Measurements from ENCODE around the gene RALGAPA2. TPM values are rescaled to one million over a fixed set of nuclear protein-coding genes. Genes with fewer than 3 reads are reported as not detected.

Gene RALGAPA2
- total and polyA plus RNA-seq, 2 donors (not counting 3 experiments of a cell fraction or from before 2014, with no cell fraction given) = 10.0 to 46.8 TPM

GRCh38 chr20:20578838-20579237 lies 133.6 kb downstream of the RALGAPA2 start:
- intact Hi-C loops (cut with micrococcal nuclease) = no loop called here
- TF ChIP-seq MYC (IDR thresholded peaks at IDR 0.05; ENCODE audit: low read depth, low read length) (no peak), JUN (IDR thresholded peaks at IDR 0.05; ENCODE audit: borderline replicate concordance, insufficient read depth, insufficient read length, low read depth) (no peak), CTCF (IDR thresholded peaks at IDR 0.05; ENCODE audit: extremely low read depth in 1 of 2, insufficient read depth in 1 of 2, low read depth in 1 of 2, low read length in 2 of 2) (no peak), FOS (IDR thresholded peaks at IDR 0.05; ENCODE audit: borderline replicate concordance, insufficient read depth, low read length) (no peak), GATA2 (IDR thresholded peaks at IDR 0.05; ENCODE audit: insufficient read depth, insufficient read length, low read depth, low read length) (no peak)
- Histone ChIP-seq H3K27ac (ENCODE audit: insufficient read depth, low read depth, low read length) (no peak overlapping the region), H3K9ac (replicated peaks; ENCODE audit: extremely low read depth, insufficient read depth, low read length) (no peak overlapping the region), H3K27me3 (ENCODE audit: control insufficient read depth in 2 of 2, insufficient read depth in 2 of 2, low read length in 2 of 2) (no peaks in the 10 kb centered on the region), H3K79me2 (ENCODE audit: control insufficient read depth, insufficient read depth, low read length) (no peaks in the 10 kb centered on the region), H3K9me1 (replicated peaks; ENCODE audit: control insufficient read depth, extremely low read depth, insufficient read depth, low read length) (no peaks in the 10 kb centered on the region), H4K20me1 (replicated peaks; ENCODE audit: control insufficient read depth, extremely low read depth, insufficient read depth, low read length) (no peaks in the 10 kb centered on the region), H3K4me1 (ENCODE audit: control insufficient read depth, extremely low read depth, insufficient read depth, low read length) (no peaks in the 10 kb centered on the region), H3K9me3 (replicated peaks; ENCODE audit: control insufficient read depth, insufficient read depth, low read length) (no peaks in the 10 kb centered on the region), H3K36me3 (ENCODE audit: control insufficient read depth in 2 of 2, extremely low read depth in 1 of 2, insufficient read depth in 2 of 2, low read length in 2 of 2) (peaks cover 4 to 14% of the 10 kb centered on the region in 2 experiments), H2AFZ (ENCODE audit: low read depth, low read length) (no peak overlapping the region), H3K4me3 (replicated peaks in 1 of 3; ENCODE audit: insufficient read depth in 1 of 3, low read depth in 1 of 3, low read length in 3 of 3) (no peak overlapping the region), H3K4me2 (ENCODE audit: insufficient read depth, low read length) (no peak overlapping the region)
- FAIRE-seq (no peak), DNase-seq (ENCODE audit: low read depth, low spot score) (no peak)
- POLR2A ChIA-PET = no interaction called here
- CTCF ChIA-PET = interaction anchor here (1.1 to 3.5 kb wide), 5 partner anchors 10 to 495 kb away, joined by 3 to 28 read pairs (median 3); no protein-coding TSS in a partner anchor
- no TSS peak for BruUV-seq (replicated peaks)
- dilution Hi-C loops (cut with MboI; ENCODE audit: extremely low pct_ligation_motif_present, low sequenced_read_pairs) = no loop called here

- H3K27ac ChIP-seq (ENCODE audit: insufficient read depth, low read depth, low read length) = no peak overlapping the region
- no peak overlapping the region for H3K9ac ChIP-seq (replicated peaks; ENCODE audit: extremely low read depth, insufficient read depth, low read length)
- POLR2A ChIA-PET = no interaction called here
- no peaks in the 10 kb centered on the region for H3K4me1 ChIP-seq (ENCODE audit: control insufficient read depth, extremely low read depth, insufficient read depth, low read length)
- DNase-seq (ENCODE audit: low read depth, low spot score) (no peak), FAIRE-seq (no peak)
- TF ChIP-seq GATA2 (IDR thresholded peaks at IDR 0.05; ENCODE audit: insufficient read depth, insufficient read length, low read depth, low read length) (no peak), MAX (IDR thresholded peaks at IDR 0.05; ENCODE audit: insufficient read depth, insufficient read length) (no peak), POLR2A (IDR thresholded peaks at IDR 0.05; ENCODE audit: low read depth, low read length) (no peak), CTCF (IDR thresholded peaks at IDR 0.05; ENCODE audit: extremely low read depth in 1 of 2, insufficient read depth in 1 of 2, low read depth in 1 of 2, low read length in 2 of 2) (no peak), FOS (IDR thresholded peaks at IDR 0.05; ENCODE audit: borderline replicate concordance, insufficient read depth, low read length) (no peak)
- peaks cover 2 to 6% of the 10 kb centered on the region in 2 experiments for H3K36me3 ChIP-seq (ENCODE audit: control insufficient read depth in 2 of 2, extremely low read depth in 1 of 2, insufficient read depth in 2 of 2, low read length in 2 of 2)
- H3K9me1 ChIP-seq (replicated peaks; ENCODE audit: control insufficient read depth, extremely low read depth, insufficient read depth, low read length) = no peaks in the 10 kb centered on the region
- no TSS peak for BruUV-seq (replicated peaks)
- CTCF ChIA-PET = interaction anchor here (1.1 kb wide), 1 partner anchor 10 kb away, joined by 3 read pairs; no protein-coding TSS in a partner anchor
- no peak overlapping the region for H2AFZ ChIP-seq (ENCODE audit: low read depth, low read length)
- H3K4me3 ChIP-seq (replicated peaks in 1 of 3; ENCODE audit: insufficient read depth in 1 of 3, low read depth in 1 of 3, low read length in 3 of 3) = no peak overlapping the region
- H3K27me3 ChIP-seq (ENCODE audit: control insufficient read depth in 2 of 2, insufficient read depth in 2 of 2, low read length in 2 of 2) = no peaks in the 10 kb centered on the region
- H3K9me3 ChIP-seq (replicated peaks; ENCODE audit: control insufficient read depth, insufficient read depth, low read length) = no peaks in the 10 kb centered on the region
- dilution Hi-C loops (cut with MboI; ENCODE audit: extremely low pct_ligation_motif_present, low sequenced_read_pairs) = no loop called here
- H4K20me1 ChIP-seq (replicated peaks; ENCODE audit: control insufficient read depth, extremely low read depth, insufficient read depth, low read length) = no peaks in the 10 kb centered on the region
- no peaks in the 10 kb centered on the region for H3K79me2 ChIP-seq (ENCODE audit: control insufficient read depth, insufficient read depth, low read length)
- H3K4me2 ChIP-seq (ENCODE audit: insufficient read depth, low read length) = no peak overlapping the region
- intact Hi-C loops (cut with micrococcal nuclease) = no loop called here
These were observed 138.6 kb downstream of the RALGAPA2 start for GRCh38 chr20:20573797-20574196.

Data from endothelial cell of umbilical vein (primary cell).